BE2C (cell line): ENCODE data around the gene CASR.
"Not testable (repeated sequence)": the region's sequence is repeated elsewhere in the genome, so short reads cannot be mapped to it uniquely, and the experiment has no call there.

ENCODE experiments used
- DNase-seq: peaks from one replicate; pipeline ENCODE4 v3.0.0-alpha.2; 2020
- H3K27me3 ChIP-seq: fragments of 250-450 bp; sonication (Bioruptor Pico); 2 replicates; pipeline ENCODE4 v1.5.1; 2020; ENCODE audit warnings: mild to moderate bottlenecking
- H3K36me3 ChIP-seq: fragments of 250-450 bp; sonication (Bioruptor Pico); 2 replicates; pipeline ENCODE4 v1.5.1; 2020; ENCODE audit warnings: mild to moderate bottlenecking
- H3K4me1 ChIP-seq: fragments of 250-450 bp; sonication (Bioruptor Pico); 2 replicates; pipeline ENCODE4 v1.5.1; 2020
- H3K4me3 ChIP-seq: 2 replicates; pipeline ENCODE4 v1.5.1; 2011; ENCODE audit warnings: low read depth, low read length
- H3K9me3 ChIP-seq: fragments of 250-450 bp; sonication (Bioruptor Pico); 2 replicates; pipeline ENCODE4 v1.5.1; 2020
- CTCF ChIP-seq: IDR thresholded peaks from 2 replicates; pipeline ENCODE4 v1.5.1; 2012; ENCODE audit warnings: mild to moderate bottlenecking, low read depth, low read length

The CASR gene

GRCh38 chr3:122200661-122201060, 17.2 kb downstream of the CASR start:
- DNase-seq: no peak
- no peaks in the 10 kb centered on the region for H3K36me3 ChIP-seq
- H3K9me3 ChIP-seq: no peaks in the 10 kb centered on the region
- no peak overlapping the region for H3K4me3 ChIP-seq
- H3K4me1 ChIP-seq: no peaks in the 10 kb centered on the region
- peaks cover 8% of the 10 kb centered on the region for H3K27me3 ChIP-seq
- TF ChIP-seq CTCF: no peak

GRCh38 chr3:122201476-122201875, 18.0 kb downstream of the CASR start:
- not testable (repeated sequence) for DNase-seq, H3K4me1 ChIP-seq, H3K9me3 ChIP-seq, H3K4me3 ChIP-seq, H3K36me3 ChIP-seq
- peaks cover 11% of the 10 kb centered on the region for H3K27me3 ChIP-seq

- Histone ChIP-seq H3K4me3 (no peak overlapping the region), H3K4me1 (no peaks in the 10 kb centered on the region)
- DNase-seq: no peak
Observed at GRCh38 chr3:122208579-122208978, 25.1 kb downstream of the CASR start.

GRCh38 chr3:122213650-122214049, 30.2 kb downstream of the CASR start:
- no peak overlapping the region for H3K4me3 ChIP-seq
- H3K4me1 ChIP-seq: no peaks in the 10 kb centered on the region
- no peaks in the 10 kb centered on the region for H3K36me3 ChIP-seq
- TF ChIP-seq CTCF: no peak
- no peak for DNase-seq
- H3K27me3 ChIP-seq: peaks cover 6% of the 10 kb centered on the region
- no peaks in the 10 kb centered on the region for H3K9me3 ChIP-seq

More at GRCh38 chr3:122208579-122208978, 25.1 kb downstream of the CASR start:
- no peaks in the 10 kb centered on the region for H3K9me3 ChIP-seq
- H3K36me3 ChIP-seq: no peaks in the 10 kb centered on the region
- TF ChIP-seq CTCF: no peak
- H3K27me3 ChIP-seq: peaks cover 12% of the 10 kb centered on the region

- Histone ChIP-seq H3K27me3 (no peaks in the 10 kb centered on the region; the same call in 1 of the 2 replicates), H3K4me1 (no peaks in the 10 kb centered on the region), H3K4me3 (no peak overlapping the region), H3K9me3 (no peaks in the 10 kb centered on the region), H3K36me3 (no peaks in the 10 kb centered on the region)
- TF ChIP-seq CTCF: no peak
- DNase-seq: no peak
Observed at GRCh38 chr3:122214711-122215110, 31.2 kb downstream of the CASR start.

GRCh38 chr3:122215592-122216298, 32.3 kb downstream of the CASR start:
- Histone ChIP-seq H3K27me3 (no peaks in the 10 kb centered on the region; the same call in 1 of the 2 replicates), H3K36me3 (no peaks in the 10 kb centered on the region), H3K9me3 (no peaks in the 10 kb centered on the region), H3K4me3 (no peak overlapping the region), H3K4me1 (no peaks in the 10 kb centered on the region)
- no peak for TF ChIP-seq CTCF
- no peak for DNase-seq

- Histone ChIP-seq H3K4me3 (no peak overlapping the region), H3K27me3 (no peaks in the 10 kb centered on the region; the same call in 1 of the 2 replicates), H3K36me3 (no peaks in the 10 kb centered on the region), H3K4me1 (no peaks in the 10 kb centered on the region), H3K9me3 (no peaks in the 10 kb centered on the region)
- TF ChIP-seq CTCF: no peak
- no peak for DNase-seq
Observed at GRCh38 chr3:122217901-122218300, 34.4 kb downstream of the CASR start.
